ENCODE results near the gene USP6NL. TPM values are rescaled to one million over a fixed set of nuclear protein-coding genes. Genes with fewer than 3 reads are reported as not detected.

Gene USP6NL
- polyA plus RNA-seq, 3 donors = 3.2 to 8.8 (median 4.9) TPM

- no peak overlapping the region for H3K27ac ChIP-seq (ENCODE audit: low read depth, low read length)
- WGBS, 3 donors = 29 to 52% (median 49%) methylated on average over 11 of the region's 11 CpGs
Observed at GRCh38 chr10:11424456-11425295, 186.8 kb downstream of the USP6NL start.

GRCh38 chr10:11416974-11417373, 194.5 kb downstream of the USP6NL start:
- 69 to 96% (median 71%) methylated on average over 2 of the region's 2 CpGs for WGBS, 3 donors

GRCh38 chr10:11415095-11415494, 196.4 kb downstream of the USP6NL start:
- H3K27ac ChIP-seq (ENCODE audit: low read depth, low read length) = no peak overlapping the region
- WGBS, 3 donors = 54 to 80% (median 80%) methylated on average over 5 of the region's 5 CpGs

More at GRCh38 chr10:11416974-11417373, 194.5 kb downstream of the USP6NL start:
- no peak overlapping the region for H3K27ac ChIP-seq (ENCODE audit: low read depth, low read length)

GRCh38 chr10:11414314-11415038, 197.0 kb downstream of the USP6NL start:
- H3K27ac ChIP-seq (ENCODE audit: low read depth, low read length) = no peak overlapping the region
- 44 to 70% (median 65%) methylated on average over 7 of the region's 7 CpGs for whole genome bisulfite sequencing, 3 donors

- H3K27ac ChIP-seq (ENCODE audit: low read depth, low read length) = no peak overlapping the region
- 87 to 94% (median 90%) methylated on average over 2 of the region's 2 CpGs for WGBS, 3 donors
Observed at GRCh38 chr10:11411926-11412545, 199.4 kb downstream of the USP6NL start.

GRCh38 chr10:11409357-11409756, 202.1 kb downstream of the USP6NL start:
- WGBS, 3 donors = 59 to 85% (median 77%) methylated on average over 11 of the region's 11 CpGs
- no peak overlapping the region for H3K27ac ChIP-seq (ENCODE audit: low read depth, low read length)

- 58 to 69% (median 64%) methylated on average over 2 of the region's 2 CpGs for WGBS, 3 donors
- H3K27ac ChIP-seq (ENCODE audit: low read depth, low read length) = no peak overlapping the region
Observed at GRCh38 chr10:11407939-11408338, 203.5 kb downstream of the USP6NL start.

GRCh38 chr10:11406746-11407145, 204.7 kb downstream of the USP6NL start:
- WGBS, 3 donors = 78 to 92% (median 90%) methylated on average over 5 of the region's 5 CpGs
- no peak overlapping the region for H3K27ac ChIP-seq (ENCODE audit: low read depth, low read length)

- H3K27ac ChIP-seq (ENCODE audit: low read depth, low read length) = no peak overlapping the region
- 54 to 68% (median 65%) methylated on average over 13 of the region's 13 CpGs for WGBS, 3 donors
Observed at GRCh38 chr10:11404901-11405300, 206.5 kb downstream of the USP6NL start.

Other genes with a start within 250 kb of the USP6NL start
- gene ECHDC3, start 130.7 kb upstream of the USP6NL start, polyA plus RNA-seq = 100 to 1,000 TPM in 1 of 3 donors, 10 to 100 TPM in 2; 49.4 to 224 (median 50.7) TPM
- 1 to 10 TPM; 2.8 to 5.6 (median 4.2) TPM for gene PROSER2, start 211.7 kb upstream of the USP6NL start, polyA plus RNA-seq